ENCODE results near the gene LURAP1L. TPM values are rescaled to one million over a fixed set of nuclear protein-coding genes. Genes with fewer than 3 reads are reported as not detected.

The LURAP1L gene
- polyA plus RNA-seq, 1 donor (not counting 4 experiments of a cell fraction or from before 2014, with no cell fraction given), result 25.0 TPM

DNA sequence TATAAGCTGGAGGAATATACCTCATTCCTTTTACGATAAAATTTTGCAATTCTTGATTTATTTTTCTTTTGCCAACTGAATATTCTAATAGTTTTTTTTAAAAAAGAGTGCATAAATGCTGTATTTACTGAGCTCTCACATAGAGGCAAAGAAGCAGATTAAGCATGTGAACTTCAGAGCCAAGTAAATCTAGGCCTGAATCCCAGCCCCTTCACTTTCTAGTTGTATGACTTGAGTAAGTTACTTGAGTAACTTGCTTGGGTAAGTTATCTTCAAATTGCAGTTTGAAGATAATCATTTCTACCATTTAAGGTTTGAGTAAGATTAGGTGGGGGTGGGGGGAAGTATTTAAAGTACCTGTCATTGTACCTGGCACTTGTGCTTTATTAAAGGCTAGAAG, 21.8 kb downstream of the LURAP1L start:
- FAIRE-seq (no peak), DNase-seq (ENCODE audit: low read depth, low spot score) (no peak)
- no peaks in the 10 kb centered on the region for H4K20me1 ChIP-seq (ENCODE audit: control insufficient read depth, extremely low read depth, insufficient read depth, low read length)
- dilution Hi-C loops (cut with MboI; ENCODE audit: extremely low pct_ligation_motif_present, low sequenced_read_pairs), result no loop called here
- TF ChIP-seq EZH2 (IDR thresholded peaks at IDR 0.05; ENCODE audit: low read length), result no peak
- TF ChIP-seq, protein P1, sequence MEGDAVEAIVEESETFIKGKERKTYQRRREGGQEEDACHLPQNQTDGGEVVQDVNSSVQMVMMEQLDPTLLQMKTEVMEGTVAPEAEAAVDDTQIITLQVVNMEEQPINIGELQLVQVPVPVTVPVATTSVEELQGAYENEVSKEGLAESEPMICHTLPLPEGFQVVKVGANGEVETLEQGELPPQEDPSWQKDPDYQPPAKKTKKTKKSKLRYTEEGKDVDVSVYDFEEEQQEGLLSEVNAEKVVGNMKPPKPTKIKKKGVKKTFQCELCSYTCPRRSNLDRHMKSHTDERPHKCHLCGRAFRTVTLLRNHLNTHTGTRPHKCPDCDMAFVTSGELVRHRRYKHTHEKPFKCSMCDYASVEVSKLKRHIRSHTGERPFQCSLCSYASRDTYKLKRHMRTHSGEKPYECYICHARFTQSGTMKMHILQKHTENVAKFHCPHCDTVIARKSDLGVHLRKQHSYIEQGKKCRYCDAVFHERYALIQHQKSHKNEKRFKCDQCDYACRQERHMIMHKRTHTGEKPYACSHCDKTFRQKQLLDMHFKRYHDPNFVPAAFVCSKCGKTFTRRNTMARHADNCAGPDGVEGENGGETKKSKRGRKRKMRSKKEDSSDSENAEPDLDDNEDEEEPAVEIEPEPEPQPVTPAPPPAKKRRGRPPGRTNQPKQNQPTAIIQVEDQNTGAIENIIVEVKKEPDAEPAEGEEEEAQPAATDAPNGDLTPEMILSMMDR (optimal IDR thresholded peaks at IDR 0.05 in 1 of 3, IDR thresholded peaks at IDR 0.05 in 1 of 3, conservative IDR thresholded peaks at IDR 0.05 in 1 of 3; ENCODE audit: extremely low read depth in 1 of 3, insufficient read depth in 2 of 3, low read length in 3 of 3), result no peak
- H3K9me1 ChIP-seq (ENCODE audit: control insufficient read depth, extremely low read depth, insufficient read depth, low read length), result no peaks in the 10 kb centered on the region
- peaks cover 24% of the 10 kb centered on the region for H3K4me1 ChIP-seq (ENCODE audit: control insufficient read depth, extremely low read depth, insufficient read depth, low read length)
- H3K4me2 ChIP-seq (ENCODE audit: control insufficient read depth, extremely low read depth, insufficient read depth, low read depth, low read length), result no peak overlapping the region
- H3K36me3 ChIP-seq (ENCODE audit: control insufficient read depth in 2 of 2, extremely low read depth in 1 of 2, insufficient read depth in 2 of 2, low read length in 2 of 2), result no peaks in the 10 kb centered on the region
- H3K4me3 ChIP-seq (ENCODE audit: control insufficient read depth in 2 of 3, extremely low read depth in 1 of 3, insufficient read depth in 2 of 3, low read depth in 1 of 3, low read length in 3 of 3), result no peak overlapping the region
- no peaks in the 10 kb centered on the region for H3K79me2 ChIP-seq (ENCODE audit: control insufficient read depth, insufficient read depth, low read length)
- no peak overlapping the region for H3K27ac ChIP-seq (ENCODE audit: control insufficient read depth, insufficient read depth, low read length)
- H2AFZ ChIP-seq (ENCODE audit: control insufficient read depth, low read length), result no peak overlapping the region
- no peaks in the 10 kb centered on the region for H3K27me3 ChIP-seq (ENCODE audit: control insufficient read depth, extremely low read depth, insufficient read depth, low read length)
- no peaks in the 10 kb centered on the region for H3K9me3 ChIP-seq (ENCODE audit: control insufficient read depth, low read depth, low read length)
- H3K9ac ChIP-seq (ENCODE audit: control insufficient read depth, extremely low read depth, insufficient read depth, low read length), result no peak overlapping the region

DNA sequence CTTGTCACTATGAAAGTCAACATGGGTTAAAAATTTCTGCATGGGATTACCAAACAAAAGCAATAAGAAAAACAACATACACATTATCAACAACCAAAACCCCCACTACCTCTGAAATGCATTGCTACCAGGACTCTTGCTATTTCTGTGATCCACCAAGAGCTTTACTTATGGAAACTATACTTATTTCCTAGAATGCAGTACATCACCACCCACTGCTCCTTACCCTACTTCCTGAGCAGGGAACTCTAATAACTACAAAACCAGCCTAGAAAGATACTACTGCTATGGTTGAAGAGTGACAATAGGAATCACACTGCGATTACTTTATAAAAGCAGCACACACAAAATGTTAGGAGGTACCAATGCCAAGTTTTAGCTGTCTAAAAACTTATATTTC, 22.2 kb downstream of the LURAP1L start:
- Histone ChIP-seq H3K36me3 (ENCODE audit: control insufficient read depth in 2 of 2, extremely low read depth in 1 of 2, insufficient read depth in 2 of 2, low read length in 2 of 2) (no peaks in the 10 kb centered on the region), H3K79me2 (ENCODE audit: control insufficient read depth, insufficient read depth, low read length) (no peaks in the 10 kb centered on the region), H4K20me1 (ENCODE audit: control insufficient read depth, extremely low read depth, insufficient read depth, low read length) (no peaks in the 10 kb centered on the region), H3K9ac (ENCODE audit: control insufficient read depth, extremely low read depth, insufficient read depth, low read length) (peak overlapping the region; percentile 34), H3K4me3 (ENCODE audit: control insufficient read depth in 2 of 3, extremely low read depth in 1 of 3, insufficient read depth in 2 of 3, low read depth in 1 of 3, low read length in 3 of 3) (no peak overlapping the region), H3K27me3 (ENCODE audit: control insufficient read depth, extremely low read depth, insufficient read depth, low read length) (no peaks in the 10 kb centered on the region), H2AFZ (ENCODE audit: control insufficient read depth, low read length) (peak overlapping the region; percentile 80), H3K9me3 (ENCODE audit: control insufficient read depth, low read depth, low read length) (no peaks in the 10 kb centered on the region), H3K9me1 (ENCODE audit: control insufficient read depth, extremely low read depth, insufficient read depth, low read length) (no peaks in the 10 kb centered on the region), H3K4me1 (ENCODE audit: control insufficient read depth, extremely low read depth, insufficient read depth, low read length) (peaks cover 24% of the 10 kb centered on the region), H3K4me2 (ENCODE audit: control insufficient read depth, extremely low read depth, insufficient read depth, low read depth, low read length) (peak overlapping the region; percentile 67), H3K27ac (ENCODE audit: control insufficient read depth, insufficient read depth, low read length) (peak overlapping the region; percentile 65)
- dilution Hi-C loops (cut with MboI; ENCODE audit: extremely low pct_ligation_motif_present, low sequenced_read_pairs), result no loop called here
- TF ChIP-seq, protein P1 (optimal IDR thresholded peaks at IDR 0.05 in 1 of 3, IDR thresholded peaks at IDR 0.05 in 1 of 3, conservative IDR thresholded peaks at IDR 0.05 in 1 of 3; ENCODE audit: extremely low read depth in 1 of 3, insufficient read depth in 2 of 3, low read length in 3 of 3), result no peak
- no peak for TF ChIP-seq EZH2 (IDR thresholded peaks at IDR 0.05; ENCODE audit: low read length)
- DNase-seq (ENCODE audit: low read depth, low spot score) (no peak), FAIRE-seq (no peak)
